Measurements from ENCODE around the gene ZNF90.

DNA sequence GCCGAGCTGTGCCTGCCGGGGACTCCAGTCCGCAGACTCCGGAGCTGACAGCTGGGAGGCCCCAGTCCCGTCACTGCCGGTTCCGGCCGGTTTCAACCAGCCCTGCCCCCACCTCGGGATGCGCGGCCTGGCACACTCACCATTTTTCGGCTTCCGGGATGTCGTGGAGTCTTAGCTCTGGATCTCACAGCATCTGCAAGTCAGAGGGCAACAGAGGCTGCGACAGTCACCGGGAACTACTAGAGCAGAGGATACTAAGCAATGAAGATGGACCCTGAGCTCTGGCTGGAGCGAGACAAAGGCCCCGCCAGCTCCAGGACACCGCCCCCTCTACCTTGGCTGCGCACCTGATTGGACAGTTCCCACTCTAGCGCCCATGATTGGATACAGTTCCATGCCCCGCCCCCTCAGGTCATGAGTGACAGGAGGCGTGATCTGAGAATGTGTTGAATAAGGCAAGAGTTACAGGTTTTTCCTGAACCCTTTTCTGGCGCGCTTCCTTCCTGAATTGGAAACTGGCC lies 38.5 kb upstream of the ZNF90 start, which contains the start of gene ZNF682:
- TF ChIP-seq, protein P1, sequence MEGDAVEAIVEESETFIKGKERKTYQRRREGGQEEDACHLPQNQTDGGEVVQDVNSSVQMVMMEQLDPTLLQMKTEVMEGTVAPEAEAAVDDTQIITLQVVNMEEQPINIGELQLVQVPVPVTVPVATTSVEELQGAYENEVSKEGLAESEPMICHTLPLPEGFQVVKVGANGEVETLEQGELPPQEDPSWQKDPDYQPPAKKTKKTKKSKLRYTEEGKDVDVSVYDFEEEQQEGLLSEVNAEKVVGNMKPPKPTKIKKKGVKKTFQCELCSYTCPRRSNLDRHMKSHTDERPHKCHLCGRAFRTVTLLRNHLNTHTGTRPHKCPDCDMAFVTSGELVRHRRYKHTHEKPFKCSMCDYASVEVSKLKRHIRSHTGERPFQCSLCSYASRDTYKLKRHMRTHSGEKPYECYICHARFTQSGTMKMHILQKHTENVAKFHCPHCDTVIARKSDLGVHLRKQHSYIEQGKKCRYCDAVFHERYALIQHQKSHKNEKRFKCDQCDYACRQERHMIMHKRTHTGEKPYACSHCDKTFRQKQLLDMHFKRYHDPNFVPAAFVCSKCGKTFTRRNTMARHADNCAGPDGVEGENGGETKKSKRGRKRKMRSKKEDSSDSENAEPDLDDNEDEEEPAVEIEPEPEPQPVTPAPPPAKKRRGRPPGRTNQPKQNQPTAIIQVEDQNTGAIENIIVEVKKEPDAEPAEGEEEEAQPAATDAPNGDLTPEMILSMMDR (IDR thresholded peaks at IDR 0.05) = no peak
- TF ChIP-seq POLR2A (IDR thresholded peaks at IDR 0.05) = peak; percentile 15 to 17

Measured in Peyer's patch (tissue), 4 donors.